GM12865 (cell line): ENCODE measurements around the gene ALOX15.

Experiments used
- DNase-seq: peaks from one replicate; pipeline ENCODE4 v3.0.0; 2010; ENCODE audit warnings: low read depth
- H3K4me3 ChIP-seq: 2 replicates; pipeline ENCODE4 v1.5.1; 2011; ENCODE audit warnings: mild to moderate bottlenecking, low read depth, low read length, control low read depth
- TF ChIP-seq, protein P1 (sequence below): IDR thresholded peaks from 2 replicates; pipeline ENCODE4 v1.5.1; 2011; ENCODE audit warnings: low read length, control low read depth, low read depth, inconsistent platforms; ENCODE audit not compliant: insufficient read depth; ENCODE audit errors: missing control alignments

Gene ALOX15

DNA sequence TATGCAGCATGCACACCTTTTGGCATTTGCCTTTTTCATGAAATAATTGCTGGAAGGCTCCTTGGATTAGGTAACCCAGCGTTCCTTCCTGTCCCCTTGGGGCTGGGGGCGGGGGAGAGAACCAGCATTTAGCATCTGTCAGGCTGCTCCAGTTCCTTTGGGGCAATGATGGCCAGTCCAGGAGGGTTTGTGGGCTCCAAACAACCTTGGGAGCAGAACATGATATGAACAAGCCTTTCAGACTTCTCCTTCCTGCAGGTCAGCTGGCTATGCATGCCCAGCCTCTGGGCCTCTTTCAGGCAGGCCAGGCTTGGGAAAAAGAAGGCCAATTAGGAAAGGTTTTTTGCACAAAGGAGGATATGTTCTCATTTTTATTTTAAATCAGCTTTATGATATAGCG, 58.3 kb downstream of the ALOX15 start:
- no peak overlapping the region for H3K4me3 ChIP-seq
- TF ChIP-seq, protein P1, sequence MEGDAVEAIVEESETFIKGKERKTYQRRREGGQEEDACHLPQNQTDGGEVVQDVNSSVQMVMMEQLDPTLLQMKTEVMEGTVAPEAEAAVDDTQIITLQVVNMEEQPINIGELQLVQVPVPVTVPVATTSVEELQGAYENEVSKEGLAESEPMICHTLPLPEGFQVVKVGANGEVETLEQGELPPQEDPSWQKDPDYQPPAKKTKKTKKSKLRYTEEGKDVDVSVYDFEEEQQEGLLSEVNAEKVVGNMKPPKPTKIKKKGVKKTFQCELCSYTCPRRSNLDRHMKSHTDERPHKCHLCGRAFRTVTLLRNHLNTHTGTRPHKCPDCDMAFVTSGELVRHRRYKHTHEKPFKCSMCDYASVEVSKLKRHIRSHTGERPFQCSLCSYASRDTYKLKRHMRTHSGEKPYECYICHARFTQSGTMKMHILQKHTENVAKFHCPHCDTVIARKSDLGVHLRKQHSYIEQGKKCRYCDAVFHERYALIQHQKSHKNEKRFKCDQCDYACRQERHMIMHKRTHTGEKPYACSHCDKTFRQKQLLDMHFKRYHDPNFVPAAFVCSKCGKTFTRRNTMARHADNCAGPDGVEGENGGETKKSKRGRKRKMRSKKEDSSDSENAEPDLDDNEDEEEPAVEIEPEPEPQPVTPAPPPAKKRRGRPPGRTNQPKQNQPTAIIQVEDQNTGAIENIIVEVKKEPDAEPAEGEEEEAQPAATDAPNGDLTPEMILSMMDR = no peak
- DNase-seq = no peak

DNA sequence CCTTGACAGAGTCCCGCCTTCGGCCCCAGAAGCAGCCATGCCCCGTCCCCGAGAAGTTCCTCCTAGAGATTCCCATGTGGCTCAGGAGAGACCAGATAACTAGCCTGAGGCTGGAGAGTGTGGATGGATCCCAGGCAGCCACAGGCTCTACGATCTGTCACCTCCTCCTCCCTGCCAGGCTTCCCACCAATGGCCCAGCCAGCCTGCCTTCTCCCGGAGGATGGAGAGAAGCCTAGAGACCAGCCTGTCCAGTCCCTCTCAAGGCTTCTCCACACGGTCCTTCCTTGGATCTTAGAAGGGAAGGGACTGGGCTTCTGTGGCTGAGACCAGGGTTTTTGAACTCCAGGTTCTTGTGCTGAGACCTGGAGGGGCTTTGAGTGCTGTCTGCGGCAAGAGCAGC, 58.8 kb downstream of the ALOX15 start:
- H3K4me3 ChIP-seq = no peak overlapping the region
- no peak for DNase-seq
- TF ChIP-seq, protein P1 = no peak

DNA sequence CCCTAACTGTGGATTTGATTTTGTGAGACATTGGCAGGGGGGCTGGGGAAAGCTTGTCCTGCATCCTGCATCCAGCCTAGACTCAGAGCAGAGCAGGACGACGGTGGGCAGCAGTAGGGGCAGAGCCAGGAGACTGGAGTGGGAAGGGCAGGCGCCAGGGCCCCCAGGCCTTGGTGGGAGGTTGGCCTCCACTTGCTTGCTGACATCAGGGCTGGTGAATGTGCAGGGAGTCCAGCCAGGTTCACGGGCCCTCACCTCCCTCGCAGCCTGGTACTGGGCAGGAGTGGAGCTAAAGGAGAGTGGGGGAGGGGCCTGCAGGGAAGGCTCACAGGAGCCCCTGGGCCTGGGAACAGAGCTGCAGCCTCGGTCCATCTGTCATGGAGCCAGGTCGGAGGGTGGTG, 59.4 kb downstream of the ALOX15 start:
- TF ChIP-seq, protein P1 = no peak
- H3K4me3 ChIP-seq = no peak overlapping the region
- no peak for DNase-seq
